GM19238 (cell line): Measurements from ENCODE around the gene LCN9.
"Not testable (repeated sequence)": the region's sequence is repeated elsewhere in the genome, so short reads cannot be mapped to it uniquely, and the experiment has no call there.

Experiments used
- DNase-seq: peaks from one replicate; pipeline ENCODE4 v3.0.0; 2011; ENCODE audit warnings: low spot score; ENCODE audit not compliant: insufficient read length

LCN9 gene

DNA sequence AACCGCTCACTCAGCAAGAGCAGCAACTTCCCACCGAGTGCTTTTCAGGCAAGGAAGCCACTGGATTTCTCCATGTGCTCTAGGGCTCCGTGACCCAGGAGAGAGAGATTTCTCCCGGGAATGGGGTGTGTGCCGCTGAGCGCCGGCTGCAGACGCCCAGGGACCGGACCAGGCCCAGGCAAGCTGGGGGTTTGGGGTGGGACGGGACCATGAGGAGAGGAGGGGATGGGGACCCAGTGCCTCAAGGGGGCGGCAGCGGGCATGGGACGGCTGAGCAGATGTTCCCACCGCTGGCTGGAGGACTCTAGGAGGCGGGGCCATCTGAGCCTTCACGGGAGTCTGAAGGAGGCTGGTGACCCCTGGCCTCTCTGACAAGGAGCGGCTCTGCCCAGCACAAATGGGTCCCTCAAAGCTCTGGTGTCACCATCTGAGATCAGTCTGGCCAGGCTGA lies 8.5 kb downstream of the LCN9 start:
- DNase-seq, result no peak

DNA sequence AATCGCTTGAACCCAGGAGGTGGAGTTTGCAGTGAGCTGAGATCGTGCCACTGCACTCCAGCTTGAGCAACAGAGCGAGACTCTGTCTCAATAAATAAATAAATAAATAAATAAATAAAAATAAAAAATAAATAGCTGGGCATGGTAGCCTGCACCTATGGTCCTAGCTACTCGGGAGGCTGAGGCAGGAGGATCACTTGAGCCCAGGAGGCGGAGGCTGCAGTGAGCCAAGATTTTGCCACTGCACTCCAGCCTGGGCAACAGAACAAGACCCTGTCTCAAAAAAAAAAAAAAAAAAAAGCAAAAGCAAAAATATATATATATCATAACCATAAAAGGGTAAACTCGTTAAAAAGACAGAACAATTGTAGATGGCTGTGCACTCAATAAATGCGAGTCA lies 9.7 kb downstream of the LCN9 start:
- DNase-seq, result not testable (repeated sequence)

DNA sequence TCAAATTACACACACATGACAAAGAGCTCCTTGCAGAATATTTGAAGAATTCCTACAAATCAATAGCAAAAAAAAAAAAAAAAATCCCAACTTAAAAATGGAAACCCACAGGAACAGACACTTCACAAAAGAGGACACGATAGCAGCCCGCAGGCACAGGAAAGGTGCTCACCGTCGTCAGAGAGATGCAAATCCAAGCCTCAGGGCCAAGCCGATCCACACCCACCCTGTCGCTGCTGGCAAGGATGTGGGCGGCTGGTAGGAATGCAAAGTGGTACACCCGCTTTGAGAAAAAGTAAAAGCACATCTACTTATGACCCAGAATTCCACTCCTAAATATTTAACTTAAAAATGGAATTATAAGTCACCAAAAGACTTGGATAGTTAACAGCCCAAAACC lies 10.8 kb downstream of the LCN9 start:
- no peak for DNase-seq

DNA sequence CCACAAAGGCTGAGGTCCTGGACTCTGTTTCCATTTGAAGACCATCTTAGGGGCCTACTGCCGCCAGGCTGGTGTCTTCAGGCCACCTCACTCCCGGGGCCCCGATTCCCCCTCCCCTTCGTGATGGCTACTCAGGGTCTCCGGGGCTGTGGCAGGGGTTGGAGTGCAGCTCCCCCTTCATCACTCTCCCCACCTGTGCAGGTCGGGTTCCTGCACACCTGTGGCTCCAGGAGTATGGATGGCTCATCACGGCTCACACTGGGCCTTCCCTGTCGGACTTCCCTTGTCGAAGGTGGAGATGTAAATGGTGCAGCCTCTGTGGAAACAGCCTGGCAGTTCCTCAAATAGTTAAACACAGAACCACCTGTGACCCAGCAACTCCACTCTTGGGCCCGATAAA lies 11.9 kb downstream of the LCN9 start:
- DNase-seq, result no peak

DNA sequence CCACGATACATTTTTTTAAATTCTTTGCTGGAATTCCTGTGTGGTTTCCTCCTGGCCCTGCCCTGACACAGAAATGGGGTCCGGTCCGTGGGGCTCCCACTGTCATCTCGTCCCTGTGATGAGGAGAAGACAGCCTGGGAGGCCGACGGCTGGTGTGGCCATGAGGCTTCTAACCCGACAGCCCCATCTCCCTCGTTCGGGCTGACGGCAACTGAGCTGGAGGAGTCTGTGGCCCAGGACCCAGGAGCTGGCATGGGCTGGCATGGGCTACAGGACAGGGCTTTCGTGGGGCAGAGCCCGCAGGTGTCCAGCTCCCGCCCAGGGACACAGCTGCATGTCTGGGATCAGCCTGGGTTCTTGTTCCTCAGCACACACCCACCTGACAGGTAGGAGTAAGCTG lies 13.8 kb downstream of the LCN9 start:
- DNase-seq, result no peak

DNA sequence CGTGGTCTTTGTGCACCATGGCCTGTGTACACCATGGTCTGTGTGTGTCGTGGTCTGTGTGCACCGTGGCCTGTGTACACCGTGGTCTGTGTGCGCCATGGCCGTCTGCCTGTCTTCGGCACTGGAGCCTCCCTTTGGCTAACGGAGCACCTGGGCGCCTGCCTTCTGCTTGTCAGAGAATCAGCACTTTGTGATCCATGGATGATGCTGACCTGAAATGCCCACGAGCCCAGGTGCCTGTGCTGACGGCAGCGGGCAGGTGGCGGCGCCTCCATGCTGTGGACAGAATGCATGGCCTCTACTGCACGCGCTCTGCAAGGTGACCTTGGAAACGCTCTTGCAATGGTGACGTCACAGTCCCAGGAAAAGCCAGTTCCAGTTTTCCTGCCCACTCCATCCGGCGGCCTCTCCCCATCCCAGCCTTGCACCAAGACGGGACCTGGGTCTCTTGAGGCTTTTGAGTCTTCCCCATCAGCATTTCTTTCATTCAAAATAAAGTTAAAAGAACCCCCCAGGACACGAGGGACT lies 14.6 kb downstream of the LCN9 start:
- DNase-seq, result no peak

DNA sequence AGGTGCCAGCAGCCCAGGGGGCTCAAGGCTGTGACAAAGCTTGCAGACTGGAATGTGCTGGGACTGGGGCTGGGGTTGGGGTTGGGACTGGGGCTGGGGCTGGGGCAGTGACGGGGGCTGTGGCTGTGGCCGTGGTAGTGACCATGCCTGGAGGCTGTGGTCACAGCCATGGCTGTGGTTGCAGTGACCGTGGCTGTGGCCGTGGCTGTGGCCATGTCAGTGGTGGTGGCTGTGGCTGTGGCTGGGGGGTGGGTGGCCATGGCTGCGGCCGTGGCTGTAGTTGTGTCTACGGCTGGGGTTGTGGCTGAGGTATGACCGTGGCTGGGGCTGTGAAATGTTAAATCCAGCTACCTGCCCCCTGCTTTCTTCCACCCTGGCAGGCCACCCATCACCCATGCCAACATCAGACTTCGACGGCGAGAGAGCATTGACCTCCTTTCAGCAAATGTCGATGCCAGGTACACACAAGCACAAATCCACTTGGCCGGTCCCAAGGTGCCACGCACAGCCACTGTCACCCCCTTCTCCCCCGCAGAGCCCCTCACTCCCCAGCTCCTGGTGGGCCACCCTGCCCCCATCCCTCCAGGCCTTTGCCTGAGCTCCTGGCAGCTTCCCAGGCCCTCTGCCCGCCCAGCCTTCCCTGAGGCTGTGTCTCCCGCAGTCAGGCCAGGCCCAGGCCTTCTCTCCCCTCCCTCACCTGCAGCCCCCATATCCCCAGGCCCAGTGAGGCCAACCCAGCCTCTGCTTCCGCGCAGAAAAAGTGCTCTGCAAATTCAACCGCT lies 15.3 kb downstream of the LCN9 start:
- DNase-seq, result no peak

DNA sequence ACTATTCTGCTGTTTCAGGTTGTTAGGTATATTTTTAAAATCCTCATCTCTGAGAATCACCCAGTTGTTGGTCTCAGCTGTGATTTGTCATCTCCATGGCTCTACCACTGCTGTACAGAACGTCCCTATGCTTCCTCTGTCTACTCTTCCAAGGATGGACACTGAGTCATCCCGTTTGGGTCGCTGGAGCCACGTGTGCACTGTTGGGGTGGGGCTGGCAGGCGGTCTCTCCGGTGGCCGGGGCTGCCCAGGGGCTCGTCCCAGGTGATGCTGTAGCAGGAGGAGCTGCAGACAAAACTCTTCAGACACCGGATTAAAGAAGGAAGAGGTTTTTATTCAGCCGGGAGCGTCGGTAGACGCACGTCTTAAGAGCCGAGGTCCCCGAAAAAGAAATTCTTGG lies 16.9 kb downstream of the LCN9 start:
- no peak for DNase-seq

DNA sequence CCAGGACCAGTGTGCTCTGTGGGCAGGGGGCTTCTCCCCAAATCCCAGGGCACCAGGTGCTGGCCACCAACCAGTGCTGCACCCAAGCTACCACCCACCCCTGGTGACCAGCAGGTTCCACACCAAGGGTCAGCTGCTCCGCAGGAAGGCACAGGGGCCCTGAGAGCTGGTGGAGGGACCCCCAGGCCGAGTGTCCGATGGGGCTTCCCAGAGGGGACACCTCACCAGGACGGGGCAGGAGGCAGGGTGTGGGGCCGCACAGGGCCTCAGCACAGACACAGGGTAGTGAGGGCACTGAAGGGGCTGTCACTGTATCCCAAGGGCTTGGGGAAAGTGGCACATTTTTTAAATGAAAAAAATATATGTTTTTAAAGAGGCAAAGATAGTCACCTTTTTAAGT lies 18.1 kb downstream of the LCN9 start:
- DNase-seq, result no peak

DNA sequence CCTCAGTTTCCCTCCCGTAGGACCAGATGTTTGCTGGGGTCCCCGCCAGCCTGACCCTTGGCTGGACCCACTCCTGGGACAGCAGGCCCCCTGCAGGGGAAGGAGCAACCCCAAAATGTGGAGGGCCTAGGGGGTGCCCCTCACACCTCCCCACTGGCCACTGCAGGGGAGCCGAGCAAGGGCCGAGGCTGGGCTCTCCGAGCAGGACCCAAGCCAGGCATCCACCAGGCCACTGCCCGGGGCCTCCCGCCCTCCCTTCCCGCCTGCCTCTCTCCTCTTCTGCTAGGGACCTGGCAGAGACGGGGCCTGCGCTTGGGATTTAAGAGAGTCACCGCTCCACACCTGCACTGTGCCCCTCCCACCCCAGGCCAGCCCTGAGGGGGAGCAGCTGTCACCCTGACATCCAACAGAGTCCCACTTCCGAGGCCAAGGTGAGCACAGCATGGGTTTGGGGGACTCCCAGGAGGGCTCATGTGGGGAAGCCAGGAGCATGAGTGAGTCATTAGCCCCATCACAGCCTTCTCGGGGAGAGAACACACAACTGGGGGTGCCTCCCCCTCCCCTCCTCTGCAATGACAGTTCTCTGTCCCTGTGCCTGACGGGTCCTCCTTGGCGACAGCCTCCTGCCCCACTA lies 20.4 kb downstream of the LCN9 start:
- DNase-seq, result no peak

DNA sequence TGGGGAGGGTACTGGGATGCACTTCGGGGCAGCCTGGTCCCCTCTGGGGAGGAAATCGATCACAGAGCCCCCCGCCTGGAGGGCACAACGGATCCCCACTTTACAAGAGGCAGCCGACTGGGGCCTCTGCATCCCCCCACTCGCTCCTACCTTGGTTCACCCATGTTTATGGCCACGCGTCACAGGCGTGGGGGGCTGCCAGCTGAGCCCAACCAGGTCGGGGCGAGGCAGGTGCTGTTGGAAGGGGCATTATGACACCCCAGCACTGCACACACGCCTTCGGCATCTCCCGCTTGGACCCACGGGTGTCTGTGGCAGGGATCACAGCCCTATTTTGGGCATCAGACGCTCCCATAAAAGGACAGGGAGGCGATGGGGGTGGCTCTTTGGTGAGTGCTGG lies 21.6 kb downstream of the LCN9 start:
- no peak for DNase-seq

DNA sequence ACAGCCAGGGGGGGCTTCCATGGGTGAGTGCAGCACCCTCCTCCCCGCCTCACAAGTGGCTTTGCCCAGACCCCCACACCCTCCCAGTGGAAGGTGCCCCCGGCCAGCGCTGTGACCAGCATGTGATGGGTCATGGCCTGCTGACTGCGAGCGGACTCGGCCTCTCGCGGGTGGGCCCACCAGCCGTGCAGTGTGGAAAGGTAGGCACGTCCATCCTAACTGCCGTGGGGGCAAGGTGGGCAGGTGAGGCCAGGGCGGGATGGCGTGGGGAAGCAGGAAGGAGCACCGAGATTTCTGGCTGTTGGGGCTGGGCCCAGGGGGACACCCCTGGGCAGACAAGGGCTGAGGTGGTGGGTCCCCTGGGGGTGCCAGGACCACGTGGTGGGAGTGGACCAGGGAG lies 24.1 kb downstream of the LCN9 start:
- DNase-seq, result no peak

DNA sequence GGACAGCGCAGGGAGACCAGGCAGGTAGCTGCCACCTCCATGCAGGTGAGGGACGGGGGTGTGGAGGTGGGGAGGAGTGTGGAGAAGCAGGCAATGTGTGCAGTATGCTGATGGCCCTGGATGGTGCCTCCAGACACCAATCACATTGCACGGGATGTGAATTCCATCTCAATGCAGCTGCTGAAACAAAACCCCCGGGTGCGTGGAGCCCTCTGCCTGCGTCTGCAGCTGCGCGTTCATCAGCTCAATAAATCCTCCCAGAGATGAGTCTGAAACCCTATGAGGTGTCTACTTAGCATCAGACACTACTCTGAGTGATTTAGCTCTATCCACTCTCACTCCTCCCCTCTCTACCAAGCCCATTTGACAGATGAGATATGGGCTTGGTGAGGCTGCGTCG lies 25.9 kb downstream of the LCN9 start:
- no peak for DNase-seq

DNA sequence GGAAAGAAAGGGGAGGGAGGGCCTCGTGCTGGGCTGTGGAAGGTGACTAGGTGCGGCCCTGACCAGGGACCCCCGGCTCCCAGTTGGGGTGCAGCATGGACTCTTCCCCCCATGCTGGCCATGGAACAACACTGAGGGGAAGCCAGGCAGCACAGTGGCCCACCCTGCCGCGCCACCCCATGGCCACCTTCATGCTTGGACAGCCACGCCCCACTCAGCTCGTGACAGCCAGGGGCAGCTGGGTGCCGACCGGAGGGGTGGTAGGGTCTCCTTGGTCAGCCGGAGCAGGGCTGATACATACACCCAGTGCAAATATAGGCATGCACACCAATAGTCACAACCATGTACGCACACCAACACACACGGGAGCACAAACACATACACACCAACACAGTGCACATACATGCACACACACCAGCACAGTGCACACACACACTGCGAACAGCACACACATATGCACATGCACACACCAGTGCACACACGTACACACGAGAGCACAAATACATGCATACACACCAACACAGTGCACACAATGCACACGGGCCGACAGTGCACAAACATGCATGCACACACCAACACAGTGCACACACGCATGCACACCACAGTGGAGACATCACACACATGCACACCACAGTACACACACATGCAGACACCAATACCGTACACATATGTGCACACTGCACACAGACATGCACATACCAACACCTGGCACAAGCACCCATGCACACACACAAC lies 27.9 kb downstream of the LCN9 start:
- DNase-seq, result no peak

DNA sequence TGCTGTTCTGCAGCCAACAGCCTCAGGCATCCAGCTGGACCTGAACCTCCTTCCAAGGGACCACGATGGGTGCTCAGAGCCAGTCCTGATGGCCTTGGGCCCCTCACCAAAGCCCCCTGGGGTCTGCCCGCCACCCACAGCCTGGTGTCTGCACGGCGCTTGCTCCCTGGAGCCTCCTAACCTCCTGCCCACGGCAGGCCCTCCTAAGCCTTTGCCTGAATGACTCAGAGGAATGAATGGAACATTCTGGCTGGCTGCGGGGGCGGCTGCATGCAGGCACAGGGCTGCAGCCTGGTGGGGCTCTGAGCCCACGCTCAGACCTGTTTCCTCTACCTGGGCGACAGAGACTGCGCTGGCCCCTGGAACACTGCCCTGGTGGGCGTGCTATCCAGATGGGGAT lies 29.3 kb downstream of the LCN9 start:
- DNase-seq, result no peak

DNA sequence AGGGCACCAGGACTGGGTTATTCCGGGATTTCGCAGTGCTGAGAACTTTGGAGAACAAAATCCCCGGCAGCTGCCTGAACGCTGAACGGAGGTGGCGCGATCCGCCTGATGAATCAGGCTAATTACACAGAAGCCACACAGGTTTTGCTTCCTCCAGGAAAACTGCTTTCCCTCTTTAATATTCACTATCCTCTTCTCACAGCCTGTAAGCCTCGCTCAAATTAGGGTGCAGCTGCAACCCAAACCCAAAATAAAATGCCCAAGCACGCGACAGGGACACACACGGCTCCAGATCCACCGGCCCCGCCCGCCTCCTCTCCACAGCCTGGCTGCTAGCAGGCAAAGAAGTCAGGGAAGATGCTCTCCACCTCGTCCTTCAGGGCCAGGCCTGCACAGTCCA lies 30.2 kb downstream of the LCN9 start:
- DNase-seq, result no peak

DNA sequence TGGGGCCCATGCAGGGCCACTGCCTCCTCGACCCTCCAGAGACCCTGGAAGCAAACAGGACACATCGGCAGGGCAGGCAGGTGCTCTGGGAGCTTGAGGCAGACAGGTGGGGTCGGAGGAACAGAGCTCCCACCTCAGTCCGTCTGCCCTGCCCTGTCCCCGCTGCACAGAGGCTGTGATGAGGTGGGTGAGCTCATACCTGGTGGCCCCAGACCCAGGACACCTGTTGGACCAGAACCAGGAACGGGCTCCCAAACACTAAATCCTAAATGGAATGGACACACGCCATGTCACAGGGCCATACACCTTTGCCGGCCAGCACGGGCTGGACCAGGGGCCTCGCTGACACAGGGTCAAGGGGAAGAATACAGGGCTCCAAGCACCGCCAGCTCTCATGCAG lies 30.7 kb downstream of the LCN9 start:
- no peak for DNase-seq

DNA sequence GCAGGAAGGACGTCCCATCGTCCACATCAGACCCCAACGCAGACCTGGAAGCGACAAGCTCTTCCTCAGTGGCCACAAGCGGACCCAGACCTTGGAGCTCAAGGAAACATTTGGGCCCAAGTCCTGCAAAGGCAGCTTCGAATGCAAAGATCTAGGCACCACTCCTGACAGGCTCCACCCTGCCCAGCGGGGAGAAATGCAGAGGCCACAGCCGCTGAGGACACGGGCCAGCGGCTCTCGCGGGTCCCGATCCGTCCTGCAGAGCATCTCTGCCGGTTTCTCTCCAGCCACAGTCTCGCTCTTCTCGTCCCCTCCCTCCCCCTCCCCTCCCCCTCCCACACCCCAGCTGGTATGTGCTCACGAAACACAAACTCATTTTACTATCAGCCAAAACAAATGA lies 31.3 kb downstream of the LCN9 start:
- DNase-seq, result no peak

DNA sequence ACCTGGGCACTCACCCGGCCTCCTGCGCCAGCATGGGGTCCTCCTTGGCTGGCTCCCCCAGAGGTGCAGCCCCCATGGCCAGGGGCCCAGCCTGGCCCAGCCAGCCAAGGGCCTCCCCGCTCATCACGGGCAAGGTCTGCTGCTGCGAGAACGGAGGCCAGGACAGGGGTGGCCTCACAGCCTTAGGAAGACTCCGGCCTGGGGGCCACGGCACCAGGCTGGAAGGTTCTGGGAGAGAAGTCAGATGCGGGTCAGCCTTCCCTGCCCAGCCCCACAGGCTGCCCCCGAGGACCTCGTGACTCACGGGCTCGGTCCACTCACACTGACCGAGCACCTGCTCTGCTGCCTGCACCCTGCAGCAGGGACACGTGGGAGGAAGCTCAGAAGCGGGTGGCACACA lies 31.9 kb downstream of the LCN9 start:
- no peak for DNase-seq

DNA sequence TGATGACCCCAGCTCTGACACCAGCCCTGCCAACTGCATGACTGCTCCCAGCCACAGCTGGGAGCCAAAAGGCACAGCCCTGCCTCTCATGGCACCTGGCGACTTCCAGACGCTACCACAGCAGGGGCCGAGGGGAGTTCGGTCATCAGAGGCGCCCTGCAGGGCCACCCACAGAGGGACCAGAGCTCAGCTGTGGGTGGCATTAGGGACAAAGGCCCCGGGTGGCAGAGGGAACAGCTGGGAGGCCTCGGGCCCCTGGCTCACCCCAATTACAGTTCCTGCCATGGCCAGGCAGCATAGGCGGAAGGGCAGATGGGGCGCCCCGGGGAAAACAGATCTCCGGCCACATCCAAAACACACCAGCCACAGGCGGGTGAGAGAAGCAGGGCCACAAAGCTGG lies 32.5 kb downstream of the LCN9 start:
- no peak for DNase-seq

DNA sequence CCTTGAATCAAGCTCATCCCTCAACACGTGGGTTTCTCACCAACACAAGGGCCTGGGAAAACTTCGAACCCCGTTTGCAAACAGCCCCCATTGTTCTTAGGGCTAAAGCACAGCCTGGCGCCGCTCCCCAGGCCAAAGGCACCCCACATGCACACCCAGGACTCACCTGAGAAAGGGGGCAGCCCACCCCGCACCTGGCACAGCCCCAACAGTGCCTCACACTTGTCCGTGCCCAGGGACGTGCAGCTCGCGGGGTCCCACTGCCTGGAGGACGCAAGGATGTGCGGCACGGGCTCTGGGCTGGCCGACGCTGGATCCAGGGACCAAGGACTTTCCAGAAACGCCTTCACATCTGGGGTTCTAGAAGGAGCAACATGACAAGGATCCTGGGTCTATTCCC lies 33.3 kb downstream of the LCN9 start:
- DNase-seq, result no peak

DNA sequence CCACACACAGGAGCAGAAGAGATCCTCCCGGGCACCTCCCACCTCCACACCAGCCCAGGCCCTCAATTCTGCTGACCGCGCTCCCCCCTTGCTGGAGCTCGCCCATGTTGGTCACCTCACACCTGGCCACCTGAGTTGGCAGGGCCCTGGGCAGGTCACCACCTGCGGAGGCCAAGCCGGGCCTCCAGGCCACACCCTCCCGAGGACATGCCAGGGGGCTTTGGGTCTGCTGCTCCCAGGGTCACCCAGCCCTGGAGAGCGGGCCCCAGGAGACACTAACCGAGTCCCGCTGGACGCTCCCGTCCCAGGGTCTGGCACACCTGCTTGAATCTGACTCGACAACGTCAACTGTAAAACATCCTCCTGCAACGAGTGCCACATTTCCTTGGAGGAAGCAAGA lies 34.1 kb downstream of the LCN9 start:
- no peak for DNase-seq
